Central memory CD8-positive, alpha-beta T cell (primary cell): Measurements from ENCODE around the gene FOXQ1.

Experiments used
- ATAC-seq: fragments of 150-1000 bp; cut with Tn5 transposase; replicated peaks from 2 replicates; pipeline ENCODE4 v1.10.0; 2022; ENCODE audit warnings: mild to moderate bottlenecking, moderate FRiP score, moderate number of reproducible peaks; ENCODE audit not compliant: poor library complexity, severe bottlenecking; ENCODE audit errors: extremely low read depth
- DNase-seq, 2 donors: peaks; one replicate each; pipeline ENCODE4 v3.0.0; 2021; ENCODE audit warnings: low spot score in 2 of 2
- H3K27ac Mint-ChIP-seq: one replicate; pipeline ENCODE4 v1.8.0; 2022; ENCODE audit warnings: low read depth, mild to moderate bottlenecking, moderate library complexity, mixed read lengths
- H3K27me3 Mint-ChIP-seq: one replicate; pipeline ENCODE4 v1.8.0; 2022; ENCODE audit warnings: mixed read lengths
- H3K36me3 Mint-ChIP-seq: one replicate; pipeline ENCODE4 v1.8.0; 2022; ENCODE audit warnings: mild to moderate bottlenecking, moderate library complexity, mixed read lengths; ENCODE audit not compliant: insufficient read depth
- H3K4me1 Mint-ChIP-seq: one replicate; pipeline ENCODE4 v1.8.0; 2022; ENCODE audit warnings: mixed read lengths
- H3K4me3 Mint-ChIP-seq: one replicate; pipeline ENCODE4 v1.8.0; 2022; ENCODE audit warnings: mild to moderate bottlenecking, moderate library complexity, mixed read lengths
- H3K9me3 Mint-ChIP-seq: one replicate; pipeline ENCODE4 v1.8.0; 2022; ENCODE audit warnings: mixed read lengths

The FOXQ1 gene

DNA sequence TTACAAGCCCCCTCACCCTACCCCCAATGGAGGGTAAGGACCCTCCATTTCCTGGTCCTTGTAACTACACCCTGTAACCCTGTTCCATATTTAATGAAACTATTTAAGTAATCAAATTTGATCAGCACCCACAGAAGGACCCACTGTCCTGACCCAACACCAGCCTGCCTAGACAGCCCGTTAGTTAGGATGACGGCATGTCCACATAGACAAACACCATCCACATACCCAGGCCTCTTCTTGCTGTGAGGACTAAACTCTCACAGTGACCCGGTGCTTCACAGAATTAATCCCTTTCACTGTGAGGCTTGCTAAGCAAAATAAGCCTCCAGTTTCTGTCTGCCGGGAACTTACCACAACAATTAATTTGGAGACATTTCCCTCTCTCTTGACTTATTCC, 32.8 kb upstream of the FOXQ1 start:
- no peak overlapping the region for H3K4me3 Mint-ChIP-seq
- no peak overlapping the region for H3K27ac Mint-ChIP-seq
- peaks cover 85% of the 10 kb centered on the region for H3K27me3 Mint-ChIP-seq
- H3K9me3 Mint-ChIP-seq, result no peaks in the 10 kb centered on the region
- no peak for DNase-seq
- no peak for ATAC-seq
- no peaks in the 10 kb centered on the region for H3K36me3 Mint-ChIP-seq
- no peaks in the 10 kb centered on the region for H3K4me1 Mint-ChIP-seq

DNA sequence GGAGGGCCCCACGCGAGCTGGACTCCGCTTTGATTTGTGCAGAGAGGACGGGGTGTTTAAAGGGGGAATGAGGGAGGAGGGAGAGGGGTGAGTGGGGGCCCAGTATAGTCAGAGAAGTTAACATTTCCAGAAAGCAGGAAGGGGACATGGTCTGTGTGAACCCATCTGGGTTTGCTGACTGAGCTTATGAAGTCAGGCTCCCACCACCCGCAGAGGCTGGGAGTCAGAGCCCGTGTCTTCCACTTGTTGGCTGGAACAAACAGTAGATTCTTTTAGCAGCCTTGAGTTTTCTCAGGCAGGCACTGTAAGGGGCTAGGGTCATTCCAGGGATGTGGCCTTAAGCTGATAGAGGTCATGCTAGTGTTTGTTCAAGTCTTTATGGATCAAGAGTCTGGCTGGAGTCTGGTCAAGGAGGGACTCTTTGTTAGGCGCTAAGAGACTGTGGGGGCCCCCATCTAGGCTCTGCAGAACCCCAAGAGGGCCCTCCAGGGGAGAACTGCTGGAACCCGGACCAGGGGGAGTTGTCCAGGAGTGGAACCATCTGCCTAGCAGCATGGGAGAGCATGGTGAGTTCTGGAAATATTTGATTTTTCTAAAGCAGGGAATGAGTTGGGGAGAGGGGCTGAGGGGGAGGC, 31.1 kb upstream of the FOXQ1 start:
- Mint-ChIP-seq H3K27ac (no peak overlapping the region), H3K27me3 (peaks cover 77% of the 10 kb centered on the region), H3K9me3 (no peaks in the 10 kb centered on the region), H3K4me1 (no peaks in the 10 kb centered on the region), H3K36me3 (no peaks in the 10 kb centered on the region), H3K4me3 (no peak overlapping the region)
- ATAC-seq (no peak), DNase-seq (no peak)

DNA sequence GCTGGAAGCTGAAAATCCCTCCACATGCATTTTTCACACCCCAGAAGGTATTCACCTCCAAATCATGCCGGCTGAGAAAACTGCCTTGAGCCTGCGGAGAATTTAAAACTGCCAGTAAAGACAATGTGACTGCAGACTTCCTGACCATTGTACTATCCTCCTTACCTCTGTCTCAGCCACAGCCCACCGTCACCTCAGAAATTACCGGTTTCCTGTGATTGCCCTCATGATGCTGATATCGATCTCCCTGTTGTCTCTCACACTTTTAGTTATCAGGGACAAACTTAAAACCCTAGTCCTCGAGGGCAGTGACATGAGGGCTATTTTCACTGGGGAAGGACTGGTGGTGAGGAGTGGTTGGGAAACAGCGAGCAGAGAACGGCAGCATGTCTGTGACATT, 30.2 kb upstream of the FOXQ1 start:
- DNase-seq (no peak), ATAC-seq (no peak)
- Mint-ChIP-seq H3K36me3 (no peaks in the 10 kb centered on the region), H3K4me1 (no peaks in the 10 kb centered on the region), H3K9me3 (no peaks in the 10 kb centered on the region), H3K27me3 (peaks cover 80% of the 10 kb centered on the region), H3K27ac (no peak overlapping the region), H3K4me3 (no peak overlapping the region)

DNA sequence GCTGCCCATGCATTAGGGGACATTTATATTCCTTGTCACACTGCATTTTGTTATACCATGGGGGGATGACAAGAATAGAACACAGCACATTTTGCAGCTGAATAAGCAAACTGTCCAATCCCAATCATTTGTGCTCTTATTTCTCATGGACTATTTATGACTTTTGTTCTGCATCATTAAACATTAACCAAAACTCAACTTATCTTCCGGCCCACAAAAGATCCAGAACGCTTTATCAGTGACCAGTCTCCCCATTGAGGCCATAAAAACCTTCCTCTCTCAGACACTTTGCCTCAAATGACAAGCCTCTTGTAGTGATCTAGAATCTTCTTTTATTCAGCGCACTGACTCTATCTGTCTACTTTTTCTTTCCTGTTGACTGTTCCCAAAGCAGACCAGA, 28.4 kb upstream of the FOXQ1 start:
- no peak for ATAC-seq
- no peaks in the 10 kb centered on the region for H3K4me1 Mint-ChIP-seq
- H3K27ac Mint-ChIP-seq, result no peak overlapping the region
- H3K36me3 Mint-ChIP-seq, result no peaks in the 10 kb centered on the region
- peaks cover 87% of the 10 kb centered on the region for H3K27me3 Mint-ChIP-seq
- no peak overlapping the region for H3K4me3 Mint-ChIP-seq
- H3K9me3 Mint-ChIP-seq, result no peaks in the 10 kb centered on the region
- DNase-seq, result no peak

- H3K36me3 Mint-ChIP-seq, result no peaks in the 10 kb centered on the region
- DNase-seq (no peak), ATAC-seq (no peak)
- no peaks in the 10 kb centered on the region for H3K9me3 Mint-ChIP-seq
- no peak overlapping the region for H3K4me3 Mint-ChIP-seq
- H3K27me3 Mint-ChIP-seq, result peaks cover 87% of the 10 kb centered on the region
- H3K27ac Mint-ChIP-seq, result no peak overlapping the region
- H3K4me1 Mint-ChIP-seq, result no peaks in the 10 kb centered on the region
Measured at GRCh38 chr6:1285556-1285955, 26.3 kb upstream of the FOXQ1 start.

DNA sequence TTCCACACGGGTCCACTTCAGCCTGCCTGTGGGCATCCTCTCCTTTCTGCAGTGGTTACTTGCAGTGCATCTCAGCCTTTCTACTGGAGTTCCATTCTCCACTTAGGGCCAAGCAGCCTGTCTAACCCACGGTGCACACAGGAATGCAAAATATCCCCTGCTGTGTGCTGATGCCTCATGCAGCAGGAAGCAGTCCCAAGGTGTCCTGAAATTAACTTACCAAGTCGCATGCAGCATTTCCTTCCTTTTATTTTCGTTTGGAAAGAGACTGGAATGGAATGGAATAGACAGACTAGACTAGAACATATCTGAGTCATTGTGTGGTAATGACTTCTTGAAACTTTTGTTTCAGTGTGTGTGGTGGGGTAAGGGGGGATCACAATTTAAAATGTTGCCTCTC, 25.9 kb upstream of the FOXQ1 start:
- Mint-ChIP-seq H3K4me1 (no peaks in the 10 kb centered on the region), H3K9me3 (no peaks in the 10 kb centered on the region), H3K4me3 (no peak overlapping the region), H3K27ac (no peak overlapping the region), H3K27me3 (peaks cover 85% of the 10 kb centered on the region), H3K36me3 (no peaks in the 10 kb centered on the region)
- no peak for ATAC-seq
- no peak for DNase-seq

DNA sequence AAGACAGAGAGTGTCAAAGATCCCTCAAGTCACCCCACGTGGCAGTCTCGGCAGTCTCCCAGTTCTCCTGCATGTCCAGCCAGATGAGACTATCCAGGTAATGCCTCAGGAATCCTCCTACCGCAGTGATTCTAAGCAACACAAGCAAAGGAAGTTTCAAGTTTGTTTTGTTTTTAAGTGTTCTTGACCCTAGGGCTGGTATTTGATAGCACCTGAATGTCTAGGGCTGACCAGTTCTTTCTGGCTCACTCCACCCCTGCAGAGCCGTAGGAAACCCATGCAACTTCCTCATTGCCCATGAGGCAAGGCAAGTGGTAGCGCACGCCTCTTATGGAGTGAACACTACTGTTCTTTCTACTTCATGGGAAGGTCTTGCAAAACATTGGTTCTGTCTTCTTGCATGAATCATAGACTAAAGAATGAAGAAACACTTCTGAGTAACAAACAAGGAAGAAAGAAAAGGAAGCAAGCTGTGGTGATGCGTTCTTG, 24.8 kb upstream of the FOXQ1 start:
- DNase-seq (no peak), ATAC-seq (no peak)
- Mint-ChIP-seq H3K36me3 (no peaks in the 10 kb centered on the region), H3K4me3 (no peak overlapping the region), H3K4me1 (no peaks in the 10 kb centered on the region), H3K27me3 (peaks cover 75% of the 10 kb centered on the region), H3K27ac (no peak overlapping the region), H3K9me3 (no peaks in the 10 kb centered on the region)

GRCh38 chr6:1290086-1290485, 21.8 kb upstream of the FOXQ1 start:
- ATAC-seq (no peak), DNase-seq (no peak)
- Mint-ChIP-seq H3K27ac (no peak overlapping the region), H3K27me3 (peaks cover 77% of the 10 kb centered on the region), H3K36me3 (no peaks in the 10 kb centered on the region), H3K4me3 (no peak overlapping the region), H3K4me1 (no peaks in the 10 kb centered on the region), H3K9me3 (no peaks in the 10 kb centered on the region)

DNA sequence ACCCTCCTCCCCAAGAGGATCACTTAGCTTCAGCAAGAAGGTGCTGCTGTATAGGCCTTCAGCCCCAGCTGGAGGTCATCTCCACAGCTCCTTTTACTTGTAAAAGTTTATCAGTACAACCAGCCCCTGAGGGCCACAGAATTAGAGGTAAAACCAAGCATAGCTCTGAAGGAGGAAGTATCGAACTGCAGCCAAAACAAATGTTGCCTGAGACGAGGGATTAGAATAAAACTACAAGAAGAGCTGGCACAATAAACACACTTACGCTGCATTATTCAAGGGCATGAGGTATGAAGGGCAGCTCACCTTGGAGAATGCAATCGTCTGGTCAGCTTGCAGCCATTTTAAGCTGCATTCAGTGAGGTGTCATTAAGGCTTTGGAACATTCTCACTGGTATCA, 21.1 kb upstream of the FOXQ1 start:
- no peak for ATAC-seq
- H3K27ac Mint-ChIP-seq, result no peak overlapping the region
- H3K36me3 Mint-ChIP-seq, result no peaks in the 10 kb centered on the region
- no peak overlapping the region for H3K4me3 Mint-ChIP-seq
- H3K27me3 Mint-ChIP-seq, result peaks cover 77% of the 10 kb centered on the region
- no peaks in the 10 kb centered on the region for H3K9me3 Mint-ChIP-seq
- DNase-seq, result no peak
- H3K4me1 Mint-ChIP-seq, result no peaks in the 10 kb centered on the region

- no peaks in the 10 kb centered on the region for H3K36me3 Mint-ChIP-seq
- H3K27me3 Mint-ChIP-seq, result peaks cover 78% of the 10 kb centered on the region
- H3K4me3 Mint-ChIP-seq, result no peak overlapping the region
- DNase-seq, result no peak
- H3K27ac Mint-ChIP-seq, result no peak overlapping the region
- H3K9me3 Mint-ChIP-seq, result no peaks in the 10 kb centered on the region
- H3K4me1 Mint-ChIP-seq, result no peaks in the 10 kb centered on the region
- no peak for ATAC-seq
Measured at GRCh38 chr6:1291381-1291780, 20.5 kb upstream of the FOXQ1 start.

DNA sequence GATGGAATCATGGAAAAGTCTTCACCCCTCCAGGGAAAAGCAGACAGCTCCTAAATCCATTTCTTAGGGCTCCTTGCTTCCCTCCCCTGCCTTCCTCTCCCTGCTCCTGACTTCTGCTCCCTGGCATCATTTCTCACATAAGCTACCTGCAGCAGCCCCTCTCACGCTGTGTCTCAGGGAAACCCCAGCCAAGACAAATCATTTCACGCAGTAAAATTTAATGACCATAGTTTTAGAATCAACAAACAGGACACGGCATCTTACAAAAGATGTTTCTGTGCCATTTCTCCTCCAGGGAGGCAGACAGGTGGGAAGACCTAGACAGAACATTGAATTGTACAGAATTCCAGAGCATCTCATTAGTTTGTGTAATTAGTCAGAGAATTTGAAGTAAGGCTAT, 16.5 kb upstream of the FOXQ1 start:
- peaks cover 81% of the 10 kb centered on the region for H3K27me3 Mint-ChIP-seq
- DNase-seq (no peak), ATAC-seq (no peak)
- H3K27ac Mint-ChIP-seq, result no peak overlapping the region
- no peaks in the 10 kb centered on the region for H3K9me3 Mint-ChIP-seq
- no peaks in the 10 kb centered on the region for H3K4me1 Mint-ChIP-seq
- H3K4me3 Mint-ChIP-seq, result no peak overlapping the region
- H3K36me3 Mint-ChIP-seq, result peaks cover 2% of the 10 kb centered on the region

GRCh38 chr6:1296079-1296478, 15.8 kb upstream of the FOXQ1 start:
- no peaks in the 10 kb centered on the region for H3K9me3 Mint-ChIP-seq
- peaks cover 2% of the 10 kb centered on the region for H3K36me3 Mint-ChIP-seq
- no peaks in the 10 kb centered on the region for H3K4me1 Mint-ChIP-seq
- no peak overlapping the region for H3K4me3 Mint-ChIP-seq
- ATAC-seq (no peak), DNase-seq (no peak)
- no peak overlapping the region for H3K27ac Mint-ChIP-seq
- H3K27me3 Mint-ChIP-seq, result peaks cover 78% of the 10 kb centered on the region

DNA sequence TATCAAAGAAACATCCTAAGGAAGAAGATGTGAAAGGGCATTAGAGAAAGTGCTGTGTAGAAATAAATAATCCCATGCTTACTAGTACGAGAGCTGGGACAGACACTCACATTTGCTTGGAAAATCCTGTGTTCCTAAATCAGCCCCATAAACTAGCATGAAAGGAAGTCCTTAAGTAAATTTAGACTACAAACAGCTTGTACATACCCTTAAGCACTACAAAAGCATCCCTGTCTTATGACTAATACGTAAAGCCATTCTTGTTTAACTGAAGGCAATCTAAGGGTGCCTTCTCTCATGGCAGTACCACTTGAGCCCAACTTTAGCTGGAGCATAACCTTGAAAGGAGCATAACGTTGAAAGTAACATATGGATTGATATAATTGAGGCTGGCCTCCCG, 15.4 kb upstream of the FOXQ1 start:
- Mint-ChIP-seq H3K9me3 (no peaks in the 10 kb centered on the region), H3K4me3 (no peak overlapping the region), H3K27me3 (peaks cover 78% of the 10 kb centered on the region), H3K36me3 (peaks cover 2% of the 10 kb centered on the region), H3K4me1 (no peaks in the 10 kb centered on the region), H3K27ac (no peak overlapping the region)
- DNase-seq (no peak), ATAC-seq (no peak)

- ATAC-seq, result no peak
- no peaks in the 10 kb centered on the region for H3K4me1 Mint-ChIP-seq
- H3K4me3 Mint-ChIP-seq, result no peak overlapping the region
- H3K27me3 Mint-ChIP-seq, result peaks cover 79% of the 10 kb centered on the region
- no peaks in the 10 kb centered on the region for H3K9me3 Mint-ChIP-seq
- no peak for DNase-seq
- H3K36me3 Mint-ChIP-seq, result peaks cover 2% of the 10 kb centered on the region
- no peak overlapping the region for H3K27ac Mint-ChIP-seq
Measured at GRCh38 chr6:1297746-1298145, 14.2 kb upstream of the FOXQ1 start.
